Left ventricle myocardium inferior (tissue), 1 donor: ENCODE data around the gene WRAP73. TPM values are rescaled to one million over a fixed set of nuclear protein-coding genes. Genes with fewer than 3 reads are reported as not detected.

Experiments used
- DNase-seq: peaks from one replicate; pipeline ENCODE4 v3.0.0-alpha.2; 2020
- H3K27ac ChIP-seq: fragments of 200-600 bp; replicated peaks from 2 replicates; pipeline ENCODE4 v1.8.0; 2021
- H3K27me3 ChIP-seq: fragments of 200-600 bp; 2 replicates; pipeline ENCODE4 v1.8.0; 2021; ENCODE audit warnings: low read depth
- H3K36me3 ChIP-seq: fragments of 200-600 bp; 2 replicates; pipeline ENCODE4 v1.8.0; 2021
- H3K4me1 ChIP-seq: fragments of 200-600 bp; 2 replicates; pipeline ENCODE4 v1.8.0; 2021
- H3K4me3 ChIP-seq: fragments of 200-600 bp; 2 replicates; pipeline ENCODE4 v1.8.0; 2021; ENCODE audit warnings: mild to moderate bottlenecking, moderate library complexity
- H3K9me3 ChIP-seq: fragments of 200-600 bp; replicated peaks from 2 replicates; pipeline ENCODE4 v1.8.0; 2021
- CTCF ChIP-seq: fragments of 200-600 bp; IDR thresholded peaks from 2 replicates; pipeline ENCODE4 v1.8.0; 2021; ENCODE audit warnings: antibody characterized with exemption, mild to moderate bottlenecking, borderline replicate concordance
- intact Hi-C: fragments of 100-400 bp; cut with micrococcal nuclease; formaldehyde crosslinking; loops from one replicate; pipeline ENCODE4 v1.11.0; 2022
- total RNA-seq: library from RNA; stranded (reverse); fragmentation: NEBNext Ultra II Directional; extraction: Animal tissue kit (Norgen Biotek cat#: 25700); gene quantifications from one replicate; pipeline ENCODE4 v1.2.1, GENCODE V29; 2021
- donor health status: DM: no; HTN: yes; CAD: no; lungs with severe emphysema.

Gene WRAP73
- total RNA-seq, 1 donor from 2014 or later, result 12.7 TPM

GRCh38 chr1:3657578-3658230, 7.8 kb upstream of the WRAP73 start:
- no peak overlapping the region for H3K4me3 ChIP-seq
- no peak for TF ChIP-seq CTCF
- intact Hi-C loops, result no loop called here
- H3K9me3 ChIP-seq, result no peaks in the 10 kb centered on the region
- peaks cover 15% of the 10 kb centered on the region for H3K4me1 ChIP-seq
- H3K27ac ChIP-seq, result no peak overlapping the region
- peaks cover 65% of the 10 kb centered on the region for H3K27me3 ChIP-seq
- H3K36me3 ChIP-seq, result no peaks in the 10 kb centered on the region
- no peak for DNase-seq

GRCh38 chr1:3657096-3657475, 7.2 kb upstream of the WRAP73 start:
- Histone ChIP-seq H3K36me3 (no peaks in the 10 kb centered on the region), H3K4me1 (peaks cover 21% of the 10 kb centered on the region), H3K27me3 (peaks cover 65% of the 10 kb centered on the region), H3K9me3 (no peaks in the 10 kb centered on the region), H3K27ac (no peak overlapping the region), H3K4me3 (no peak overlapping the region)
- intact Hi-C loops, result no loop called here
- TF ChIP-seq CTCF, result no peak
- DNase-seq, result no peak

- DNase-seq, result peak; percentile 9
- Histone ChIP-seq H3K27ac (no peak overlapping the region), H3K4me3 (no peak overlapping the region), H3K9me3 (no peaks in the 10 kb centered on the region), H3K4me1 (peaks cover 26% of the 10 kb centered on the region), H3K27me3 (peaks cover 67% of the 10 kb centered on the region), H3K36me3 (no peaks in the 10 kb centered on the region)
- TF ChIP-seq CTCF, result no peak
- intact Hi-C loops, result no loop called here
These were observed 6.7 kb upstream of the WRAP73 start for GRCh38 chr1:3656450-3657095.

- Histone ChIP-seq H3K27me3 (peaks cover 82% of the 10 kb centered on the region), H3K4me3 (no peak overlapping the region), H3K4me1 (peaks cover 43% of the 10 kb centered on the region), H3K36me3 (no peaks in the 10 kb centered on the region), H3K27ac (no peak overlapping the region), H3K9me3 (no peaks in the 10 kb centered on the region)
- intact Hi-C loops, result no loop called here
- no peak for TF ChIP-seq CTCF
- peak; percentile 10 for DNase-seq
These were observed 4.8 kb upstream of the WRAP73 start for GRCh38 chr1:3654549-3655281.

- H3K4me1 ChIP-seq, result peaks cover 56% of the 10 kb centered on the region
- H3K36me3 ChIP-seq, result no peaks in the 10 kb centered on the region
- no peak overlapping the region for H3K27ac ChIP-seq
- peaks cover 80% of the 10 kb centered on the region for H3K27me3 ChIP-seq
- H3K9me3 ChIP-seq, result no peaks in the 10 kb centered on the region
- peak overlapping the region; percentile 94 for H3K4me3 ChIP-seq
- TF ChIP-seq CTCF, result no peak
- DNase-seq, result no peak
- intact Hi-C loops, result no loop called here
These were observed 3.3 kb upstream of the WRAP73 start for GRCh38 chr1:3653286-3653618.
